ENCODE data around the gene POLE3. TPM values are rescaled to one million over a fixed set of nuclear protein-coding genes. Genes with fewer than 3 reads are reported as not detected.
A peak's percentile ranks its signal among the peaks of the same experiment; 100 is the strongest.
"Not testable (repeated sequence)": the region's sequence is repeated elsewhere in the genome, so short reads cannot be mapped to it uniquely, and the experiment has no call there.

Gene POLE3
- total and polyA plus RNA-seq, 3 experiments from 2014 or later, result 88.2 to 115 (median 88.5) TPM

DNA sequence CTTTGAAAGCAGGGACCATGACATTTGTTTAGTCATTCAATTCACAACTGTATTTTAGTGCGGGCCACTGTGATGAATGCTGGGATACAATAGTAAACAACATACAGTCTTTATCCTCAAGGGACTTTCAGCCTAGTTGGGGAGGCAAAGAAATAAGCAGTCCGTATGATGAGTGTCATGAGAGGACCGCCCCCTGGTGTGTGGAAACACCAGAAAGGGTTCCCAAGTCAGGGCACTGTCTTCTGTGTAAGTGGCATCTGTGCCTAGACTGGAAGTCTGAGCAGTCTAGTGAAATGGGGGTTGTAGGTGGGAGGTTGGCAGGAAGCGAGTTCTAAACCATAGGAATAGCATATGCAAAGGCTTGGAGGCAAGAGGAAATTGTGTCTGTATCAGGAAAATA, 6.9 kb upstream of the POLE3 start:
- DNase-seq, result no peak
- Mint-ChIP-seq H3K27me3 (peaks cover 0 to 2% of the 10 kb centered on the region in 2 donors), H3K36me3 (no peaks in the 10 kb centered on the region), H3K27ac (no peak overlapping the region), H3K4me3 (no peak overlapping the region), H3K9me3 (no peaks in the 10 kb centered on the region), H3K4me1 (peaks cover 0 to 2% (median 0%) of the 10 kb centered on the region in 3 donors)
- H3K36me3 ChIP-seq (ENCODE audit: insufficient read depth, low read length), result no peaks in the 10 kb centered on the region
- POLR2A ChIA-PET, result no interaction called here
- CTCF ChIA-PET, result no interaction called here
- H3K9me3 ChIP-seq (ENCODE audit: low read length), result no peaks in the 10 kb centered on the region
- no peak overlapping the region for H3K27ac ChIP-seq (ENCODE audit: low read depth, low read length)
- H3K4me1 ChIP-seq (ENCODE audit: insufficient read depth, low read length), result no peaks in the 10 kb centered on the region
- H3K27me3 ChIP-seq (ENCODE audit: insufficient read depth, low read length, poor library complexity, severe bottlenecking), result no peaks in the 10 kb centered on the region
- H3K4me3 ChIP-seq (ENCODE audit: low read length), result no peak overlapping the region

DNA sequence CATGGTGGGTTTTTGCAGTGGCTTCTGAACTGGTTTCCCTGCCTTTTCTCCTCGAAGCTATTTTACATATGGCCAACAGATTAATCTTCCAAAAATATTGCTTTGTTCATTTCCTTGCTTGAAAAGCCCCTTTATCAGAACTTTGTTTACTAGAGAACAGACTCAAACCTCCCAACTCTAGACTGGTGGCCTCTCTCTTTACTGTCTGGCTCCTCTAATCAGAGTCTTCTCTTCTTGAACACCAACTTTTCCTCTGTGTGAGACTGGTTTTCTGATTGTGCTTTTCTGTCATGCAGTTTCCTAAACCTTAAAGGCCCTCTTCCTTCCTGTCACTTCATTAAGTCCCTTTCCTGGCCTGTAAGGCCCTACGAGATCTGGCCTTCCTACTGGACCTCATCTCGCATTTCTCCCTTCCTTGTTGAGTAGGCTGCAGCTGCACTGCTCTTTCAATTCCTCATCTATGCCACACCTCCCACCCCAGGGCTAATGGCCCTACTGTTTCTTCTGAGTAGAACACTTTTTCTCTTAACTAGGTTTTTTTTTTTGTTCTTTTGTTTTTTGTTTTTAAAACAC, 5.8 kb upstream of the POLE3 start:
- H3K36me3 ChIP-seq (ENCODE audit: insufficient read depth, low read length), result no peaks in the 10 kb centered on the region
- DNase-seq, result no peak
- no peaks in the 10 kb centered on the region for H3K9me3 ChIP-seq (ENCODE audit: low read length)
- Mint-ChIP-seq H3K4me1 (peaks cover 0 to 2% (median 0%) of the 10 kb centered on the region in 3 donors), H3K9me3 (no peaks in the 10 kb centered on the region), H3K36me3 (no peaks in the 10 kb centered on the region), H3K27ac (no peak overlapping the region), H3K27me3 (peaks cover 0 to 2% of the 10 kb centered on the region in 2 donors), H3K4me3 (no peak overlapping the region)
- H3K27ac ChIP-seq (ENCODE audit: low read depth, low read length), result no peak overlapping the region
- no peaks in the 10 kb centered on the region for H3K27me3 ChIP-seq (ENCODE audit: insufficient read depth, low read length, poor library complexity, severe bottlenecking)
- CTCF ChIA-PET, result no interaction called here
- H3K4me3 ChIP-seq (ENCODE audit: low read length), result no peak overlapping the region
- H3K4me1 ChIP-seq (ENCODE audit: insufficient read depth, low read length), result peaks cover 4% of the 10 kb centered on the region
- POLR2A ChIA-PET, result no interaction called here

DNA sequence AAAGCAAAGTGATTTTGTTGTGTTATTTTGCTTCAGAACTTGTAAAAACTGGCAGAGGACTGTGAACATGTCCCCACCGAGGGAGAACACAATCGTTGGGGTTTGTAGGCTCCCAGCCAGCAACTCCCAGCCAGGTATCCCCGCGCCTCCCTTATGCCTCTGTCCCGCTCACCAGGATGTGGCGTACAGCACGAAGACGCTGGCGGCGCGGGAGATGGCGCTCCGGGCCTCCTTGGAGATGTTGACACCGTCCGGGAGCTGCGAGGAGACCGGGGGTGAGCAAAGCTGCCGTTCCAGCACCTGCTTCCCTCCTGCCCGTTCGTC, 630 bp downstream of the POLE3 start:
- Mint-ChIP-seq H3K36me3 (peaks cover 0 to 38% (median 11%) of the 10 kb centered on the region in 3 donors), H3K27ac (peak overlapping the region; percentile 92 to 100 (median 98)), H3K4me3 (peak overlapping the region; percentile 90 to 99 (median 97)), H3K4me1 (peaks cover 28 to 41% (median 34%) of the 10 kb centered on the region in 3 donors), H3K27me3 (peaks cover 0 to 3% of the 10 kb centered on the region in 2 donors), H3K9me3 (no peaks in the 10 kb centered on the region)
- Histone ChIP-seq H3K4me3 (ENCODE audit: low read length) (peak overlapping the region; percentile 82), H3K27ac (ENCODE audit: low read depth, low read length) (peak overlapping the region; percentile 91), H3K36me3 (ENCODE audit: insufficient read depth, low read length) (no peaks in the 10 kb centered on the region), H3K27me3 (ENCODE audit: insufficient read depth, low read length, poor library complexity, severe bottlenecking) (no peaks in the 10 kb centered on the region), H3K9me3 (ENCODE audit: low read length) (no peaks in the 10 kb centered on the region), H3K4me1 (ENCODE audit: insufficient read depth, low read length) (peaks cover 20% of the 10 kb centered on the region)
- ChIA-PET POLR2A (interaction anchor here (0.6 to 2.5 kb wide), 10 partner anchors 9 to 189 kb away, joined by 3 to 19 read pairs (median 6); partner anchors contain the start of genes ALAD, CDC26, FKBP15 and HDHD3), CTCF (interaction anchor here (0.8 to 3.1 kb wide), 9 partner anchors 9 to 248 kb away, joined by 4 to 33 read pairs (median 4); partner anchors contain the start of genes ALAD, CDC26, PRPF4 and WDR31)
- DNase-seq, result no peak

DNA sequence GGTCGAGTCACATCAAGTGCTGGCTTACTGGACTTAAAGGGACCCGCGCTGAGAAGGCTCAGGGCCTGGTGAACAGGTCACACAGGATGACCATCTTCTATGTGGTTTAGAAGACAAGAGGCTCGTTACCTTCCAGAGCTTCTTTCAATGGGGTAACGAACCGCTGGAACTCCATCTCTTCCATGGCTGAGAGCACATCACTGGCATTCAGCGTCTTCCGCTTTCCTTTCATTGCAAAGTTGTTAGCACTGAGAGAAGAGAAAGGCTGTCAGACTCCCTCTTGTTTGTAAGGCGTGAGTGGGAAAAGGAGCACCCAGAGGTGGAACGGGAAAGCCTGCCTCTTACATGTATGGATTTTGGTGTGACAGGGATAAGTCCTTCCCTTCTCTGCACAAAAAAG, 994 bp downstream of the POLE3 start:
- Mint-ChIP-seq H3K9me3 (no peaks in the 10 kb centered on the region), H3K4me1 (peaks cover 28 to 41% (median 34%) of the 10 kb centered on the region in 3 donors), H3K36me3 (peaks cover 0 to 38% (median 11%) of the 10 kb centered on the region in 3 donors), H3K27ac (peak overlapping the region; percentile 92 to 100 (median 98)), H3K27me3 (peaks cover 0 to 3% of the 10 kb centered on the region in 2 donors), H3K4me3 (peak overlapping the region; percentile 90 to 99 (median 97))
- H3K27ac ChIP-seq (ENCODE audit: low read depth, low read length), result peak overlapping the region; percentile 91
- no peaks in the 10 kb centered on the region for H3K36me3 ChIP-seq (ENCODE audit: insufficient read depth, low read length)
- peak overlapping the region; percentile 82 for H3K4me3 ChIP-seq (ENCODE audit: low read length)
- H3K4me1 ChIP-seq (ENCODE audit: insufficient read depth, low read length), result peaks cover 20% of the 10 kb centered on the region
- ChIA-PET POLR2A (interaction anchor here (0.9 to 2.5 kb wide), 8 partner anchors 8 to 170 kb away, joined by 3 to 19 read pairs (median 8); partner anchors contain the start of genes ALAD, CDC26, HDHD3 and PRPF4), CTCF (interaction anchor here (0.8 to 3.1 kb wide), 8 partner anchors 9 to 248 kb away, joined by 4 to 33 read pairs (median 5); partner anchors contain the start of genes ALAD, CDC26, PRPF4 and WDR31)
- DNase-seq, result no peak
- H3K27me3 ChIP-seq (ENCODE audit: insufficient read depth, low read length, poor library complexity, severe bottlenecking), result no peaks in the 10 kb centered on the region
- H3K9me3 ChIP-seq (ENCODE audit: low read length), result no peaks in the 10 kb centered on the region

DNA sequence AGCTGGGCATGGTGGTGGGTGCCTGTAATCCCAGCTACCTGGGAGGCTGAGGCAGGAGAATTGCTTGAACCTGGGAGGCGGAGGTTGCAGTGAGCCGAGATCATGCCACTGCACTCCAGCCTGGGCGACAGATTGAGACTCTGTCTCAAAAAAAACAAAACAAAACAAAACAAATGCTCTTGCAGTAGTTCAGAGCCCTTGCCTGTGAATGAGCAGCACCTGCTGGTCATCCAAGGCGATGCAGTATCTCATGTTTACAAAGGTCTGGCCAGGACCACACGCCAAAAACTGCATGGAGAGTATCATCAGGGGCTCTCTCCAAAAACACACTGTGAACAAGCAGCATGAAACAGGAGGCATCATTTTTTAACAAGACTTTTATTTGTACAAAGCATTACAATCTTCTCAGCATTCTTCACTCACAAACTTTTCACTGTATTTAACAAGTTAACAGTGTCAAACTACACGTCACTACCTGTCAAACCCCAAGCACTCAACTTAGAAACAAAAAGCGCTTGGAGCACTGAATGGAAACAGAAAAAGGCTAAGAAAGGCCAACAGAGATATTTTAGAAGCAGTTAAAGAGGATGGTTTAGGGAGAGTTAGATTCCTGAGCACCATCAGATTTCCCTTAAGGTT, 3.5 kb downstream of the POLE3 start:
- H3K4me3 ChIP-seq (ENCODE audit: low read length); H3K9me3 ChIP-seq (ENCODE audit: low read length); H3K27me3 ChIP-seq (ENCODE audit: insufficient read depth, low read length, poor library complexity, severe bottlenecking); POLR2A ChIA-PET; H3K27me3 Mint-ChIP-seq; H3K9me3 Mint-ChIP-seq; H3K27ac ChIP-seq (ENCODE audit: low read depth, low read length); H3K36me3 ChIP-seq (ENCODE audit: insufficient read depth, low read length): not testable (repeated sequence)
- Mint-ChIP-seq H3K27ac (peak overlapping the region; percentile 39 to 97 (median 90)), H3K4me3 (peak overlapping the region in 6 of 7 donors; percentile 35 to 90 (median 56)), H3K4me1 (peaks cover 26 to 41% (median 35%) of the 10 kb centered on the region in 3 donors), H3K36me3 (peaks cover 0 to 38% (median 11%) of the 10 kb centered on the region in 3 donors)
- CTCF ChIA-PET, result interaction anchor here (1.1 to 9.0 kb wide), 4 partner anchors 31 to 172 kb away, joined by 3 to 62 read pairs (median 5); partner anchors contain the start of genes CDC26, HDHD3, PRPF4 and WDR31
- peaks cover 20% of the 10 kb centered on the region for H3K4me1 ChIP-seq (ENCODE audit: insufficient read depth, low read length)
- peak; percentile 40 to 74 (median 53) for DNase-seq

DNA sequence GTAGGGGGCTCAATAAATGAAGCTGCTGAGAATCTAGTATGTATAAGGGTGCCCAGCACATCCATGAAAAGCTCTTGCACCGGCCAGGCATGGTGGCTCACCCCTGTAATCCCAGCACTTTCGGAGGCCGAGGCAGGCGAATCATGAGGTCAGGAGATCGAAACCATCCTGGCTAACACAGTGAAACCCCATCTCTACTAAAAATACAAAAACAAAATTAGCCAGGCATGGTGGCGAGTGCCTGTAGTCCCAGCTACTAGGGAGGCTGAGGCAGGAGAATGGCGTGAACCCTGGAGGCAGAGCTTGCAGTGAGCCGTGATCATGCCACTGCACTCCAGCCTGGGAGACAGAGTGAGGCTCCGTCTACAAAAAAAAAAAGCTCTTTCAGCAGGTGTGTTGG, 4.1 kb downstream of the POLE3 start:
- CTCF ChIA-PET, result interaction anchor here (1.1 to 9.0 kb wide), 4 partner anchors 30 to 251 kb away, joined by 3 to 62 read pairs (median 5); partner anchors contain the start of genes CDC26, HDHD3, PRPF4 and WDR31
- H3K9me3 Mint-ChIP-seq; H3K27me3 ChIP-seq (ENCODE audit: insufficient read depth, low read length, poor library complexity, severe bottlenecking); H3K36me3 ChIP-seq (ENCODE audit: insufficient read depth, low read length); DNase-seq; H3K27me3 Mint-ChIP-seq; POLR2A ChIA-PET; H3K4me3 ChIP-seq (ENCODE audit: low read length); H3K4me3 Mint-ChIP-seq; H3K9me3 ChIP-seq (ENCODE audit: low read length); H3K27ac ChIP-seq (ENCODE audit: low read depth, low read length): not testable (repeated sequence)
- peaks cover 21% of the 10 kb centered on the region for H3K4me1 ChIP-seq (ENCODE audit: insufficient read depth, low read length)
- Mint-ChIP-seq H3K36me3 (peaks cover 0 to 38% (median 11%) of the 10 kb centered on the region in 3 donors), H3K4me1 (peaks cover 31 to 47% (median 40%) of the 10 kb centered on the region in 3 donors), H3K27ac (peak overlapping the region in 5 of 8 donors; percentile 41 to 97 (median 92))

DNA sequence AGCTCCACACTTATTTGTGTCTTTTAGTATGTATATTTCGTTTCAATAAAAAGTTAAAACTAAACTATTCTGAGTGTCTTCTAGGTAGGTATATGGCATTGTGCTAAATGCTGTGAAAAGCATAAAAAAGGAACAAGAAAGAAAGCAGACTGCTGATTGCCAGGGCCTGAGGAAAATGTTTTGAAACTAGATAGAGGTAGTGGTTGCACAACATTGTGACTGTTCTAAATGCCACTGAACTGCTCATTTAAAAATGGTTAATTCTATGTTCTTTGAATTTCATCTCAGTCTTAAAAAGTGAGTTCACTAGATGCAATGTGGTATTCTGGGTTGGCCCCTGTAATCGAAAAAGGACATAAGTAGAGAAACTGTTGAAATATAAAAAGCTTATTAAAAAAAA, 6.8 kb downstream of the POLE3 start:
- no peaks in the 10 kb centered on the region for H3K9me3 Mint-ChIP-seq
- no peak overlapping the region for H3K27ac ChIP-seq (ENCODE audit: low read depth, low read length)

More for the DNA sequence above, 6.8 kb downstream of the POLE3 start:
- Histone ChIP-seq H3K36me3 (ENCODE audit: insufficient read depth, low read length) (no peaks in the 10 kb centered on the region), H3K9me3 (ENCODE audit: low read length) (no peaks in the 10 kb centered on the region), H3K4me3 (ENCODE audit: low read length) (no peak overlapping the region), H3K27me3 (ENCODE audit: insufficient read depth, low read length, poor library complexity, severe bottlenecking) (no peaks in the 10 kb centered on the region), H3K4me1 (ENCODE audit: insufficient read depth, low read length) (peaks cover 26% of the 10 kb centered on the region)
- no peaks in the 10 kb centered on the region for H3K27me3 Mint-ChIP-seq
- no peak for DNase-seq
- peaks cover 0 to 21% (median 7%) of the 10 kb centered on the region in 3 donors for H3K36me3 Mint-ChIP-seq
- peak overlapping the region in 1 of 8 donors; percentile 4 for H3K27ac Mint-ChIP-seq
- POLR2A ChIA-PET, result no interaction called here
- CTCF ChIA-PET, result interaction anchor here (1.0 to 9.0 kb wide), 4 partner anchors 128 to 254 kb away, joined by 3 to 62 read pairs (median 16); partner anchors contain the start of genes CDC26 and PRPF4
- peak overlapping the region in 1 of 7 donors; percentile 12 for H3K4me3 Mint-ChIP-seq
- H3K4me1 Mint-ChIP-seq, result peaks cover 30 to 49% (median 33%) of the 10 kb centered on the region in 3 donors

Measured in CD8-positive, alpha-beta memory T cell (primary cell).